GM18909 (cell line): ENCODE measurements around the gene VGLL4.

Experiments used
- ATAC-seq: cut with Tn5 transposase; IDR thresholded peaks from one replicate; pipeline ENCODE4 v1.9.1; 2021; ENCODE audit warnings: mild to moderate bottlenecking; ENCODE audit not compliant: unreplicated experiment, poor library complexity

The VGLL4 gene

DNA sequence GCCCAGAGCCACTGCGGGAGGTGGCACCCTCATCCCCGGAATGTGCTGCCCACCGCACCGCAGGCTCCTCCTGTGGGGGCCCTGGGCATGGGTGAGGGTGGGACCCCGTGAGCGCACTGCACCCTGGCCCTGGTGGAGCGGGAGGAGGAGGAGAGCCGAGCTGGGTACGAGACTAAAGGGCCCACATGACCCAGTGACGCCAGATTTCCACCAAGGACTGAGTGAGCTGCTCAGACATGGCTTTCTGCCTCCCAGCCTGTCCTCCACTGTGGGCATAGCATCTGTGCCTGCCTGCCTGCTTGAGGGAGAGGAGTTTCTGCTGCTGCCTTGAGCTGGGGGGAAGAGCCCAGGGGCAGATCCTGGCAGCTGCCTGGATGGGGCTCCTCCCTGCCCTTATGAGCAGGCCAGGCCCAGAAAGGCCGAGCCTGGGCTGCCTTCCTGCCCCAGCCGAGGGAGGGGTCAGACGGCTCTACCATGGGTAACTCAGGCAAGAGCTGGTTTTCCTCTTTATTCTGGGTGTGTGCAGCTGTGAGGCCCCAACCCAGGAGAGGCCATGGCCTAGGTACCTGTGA lies 88.4 kb downstream of the VGLL4 start:
- no peak for ATAC-seq

GRCh38 chr3:11554666-11555065 lies 89.0 kb downstream of the VGLL4 start:
- no peak for ATAC-seq

GRCh38 chr3:11554236-11554610 lies 89.5 kb downstream of the VGLL4 start:
- no peak for ATAC-seq

DNA sequence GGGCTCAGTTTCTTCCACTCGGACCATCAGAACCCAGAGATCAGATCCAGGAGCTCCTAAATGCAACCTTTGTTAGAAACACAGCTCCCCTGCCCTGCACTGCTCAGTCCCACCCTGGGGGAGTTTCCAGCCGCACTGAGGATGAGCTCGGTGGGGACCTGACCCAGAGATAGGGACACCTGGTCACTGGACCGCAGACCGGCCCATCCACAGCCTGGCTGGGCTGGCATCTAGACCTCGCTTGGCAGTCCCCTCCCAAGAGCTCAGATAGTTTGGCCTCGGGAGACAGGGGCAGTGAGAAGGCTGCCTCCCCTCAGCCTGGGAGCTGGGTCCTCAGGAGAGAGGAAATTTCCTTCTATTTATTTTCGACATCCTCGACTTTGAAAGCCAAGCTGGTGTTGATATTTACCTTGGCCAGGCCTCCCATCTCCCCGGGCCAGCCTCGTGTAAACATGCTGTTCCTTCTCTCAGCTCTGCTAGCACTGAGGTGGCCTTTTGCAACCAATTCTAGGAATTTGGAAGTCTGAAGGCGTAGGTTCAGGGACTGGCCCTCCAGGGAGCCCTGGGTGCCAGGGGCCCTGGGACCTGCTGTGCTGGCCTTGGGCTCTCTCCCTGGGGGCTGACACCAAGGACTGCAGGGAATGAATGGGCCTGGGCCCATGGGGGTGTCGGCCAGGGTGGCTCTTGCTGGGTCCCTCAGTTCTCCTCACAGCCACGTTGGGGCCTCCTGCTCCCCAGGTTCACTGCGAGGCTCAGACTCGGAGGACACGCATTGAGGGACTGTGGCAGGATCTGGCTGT lies 90.1 kb downstream of the VGLL4 start:
- no peak for ATAC-seq

GRCh38 chr3:11552289-11553264 lies 91.1 kb downstream of the VGLL4 start:
- no peak for ATAC-seq

GRCh38 chr3:11551036-11551435 lies 92.7 kb downstream of the VGLL4 start:
- no peak for ATAC-seq

- no peak for ATAC-seq
Observed at GRCh38 chr3:11549580-11550140, 94.1 kb downstream of the VGLL4 start.

- ATAC-seq: no peak
Observed at GRCh38 chr3:11548721-11549131, 95.0 kb downstream of the VGLL4 start.

DNA sequence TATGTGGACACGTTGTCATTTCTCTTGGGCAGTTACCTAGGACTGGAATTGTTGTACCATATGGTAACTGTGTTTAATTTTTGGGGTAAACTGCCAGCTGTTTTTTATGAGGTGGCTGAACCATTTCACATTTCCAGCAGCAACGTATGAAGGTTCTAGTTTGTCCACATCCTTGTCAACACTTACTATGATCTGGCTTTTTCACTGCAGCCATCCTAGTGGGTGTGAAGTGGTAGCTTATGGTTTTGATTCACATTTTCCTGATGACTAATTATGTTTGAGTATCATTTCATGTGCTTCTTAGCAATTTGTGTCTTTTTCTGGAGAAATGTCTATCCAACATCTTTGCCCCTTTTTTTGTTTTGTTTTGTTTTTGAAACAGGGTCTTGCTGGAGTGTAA lies 96.2 kb downstream of the VGLL4 start:
- no peak for ATAC-seq

DNA sequence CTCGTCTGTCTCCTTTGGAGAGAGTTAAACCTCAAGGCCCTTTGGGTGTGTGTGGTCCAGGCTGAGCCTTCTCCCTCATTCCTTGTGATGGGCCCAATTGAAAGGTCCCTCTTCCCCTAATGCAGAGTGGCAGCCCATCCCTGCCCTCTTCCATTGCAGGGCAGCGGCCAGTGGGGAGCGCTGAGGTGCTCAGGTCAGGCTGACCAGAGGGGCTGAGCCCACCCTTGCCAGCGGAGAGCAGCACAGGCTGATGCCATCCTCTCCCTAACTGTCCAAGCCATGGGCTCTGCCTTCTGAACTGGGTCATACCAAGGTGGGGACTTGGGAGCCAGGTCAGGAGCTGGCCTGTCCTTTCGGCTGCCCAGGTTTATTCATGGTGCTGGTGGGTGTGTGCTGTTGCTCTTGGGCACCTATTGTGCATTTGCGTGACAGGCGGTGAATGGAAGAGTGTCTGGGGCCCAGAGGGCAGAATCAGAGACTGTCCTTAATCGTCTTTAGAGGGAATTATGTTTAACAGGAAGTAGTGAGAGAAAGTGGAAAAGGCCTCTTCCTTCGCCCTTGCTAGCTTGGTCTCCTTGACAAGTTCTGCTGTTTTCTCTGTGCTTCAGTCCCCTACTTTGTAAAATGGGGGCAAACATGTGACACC lies 96.9 kb downstream of the VGLL4 start:
- ATAC-seq: no peak

- no peak for ATAC-seq
Observed at GRCh38 chr3:11545186-11545851, 98.4 kb downstream of the VGLL4 start.

GRCh38 chr3:11544412-11545181 lies 99.1 kb downstream of the VGLL4 start:
- ATAC-seq: no peak

- no peak for ATAC-seq
Observed at GRCh38 chr3:11543948-11544387, 99.7 kb downstream of the VGLL4 start.

DNA sequence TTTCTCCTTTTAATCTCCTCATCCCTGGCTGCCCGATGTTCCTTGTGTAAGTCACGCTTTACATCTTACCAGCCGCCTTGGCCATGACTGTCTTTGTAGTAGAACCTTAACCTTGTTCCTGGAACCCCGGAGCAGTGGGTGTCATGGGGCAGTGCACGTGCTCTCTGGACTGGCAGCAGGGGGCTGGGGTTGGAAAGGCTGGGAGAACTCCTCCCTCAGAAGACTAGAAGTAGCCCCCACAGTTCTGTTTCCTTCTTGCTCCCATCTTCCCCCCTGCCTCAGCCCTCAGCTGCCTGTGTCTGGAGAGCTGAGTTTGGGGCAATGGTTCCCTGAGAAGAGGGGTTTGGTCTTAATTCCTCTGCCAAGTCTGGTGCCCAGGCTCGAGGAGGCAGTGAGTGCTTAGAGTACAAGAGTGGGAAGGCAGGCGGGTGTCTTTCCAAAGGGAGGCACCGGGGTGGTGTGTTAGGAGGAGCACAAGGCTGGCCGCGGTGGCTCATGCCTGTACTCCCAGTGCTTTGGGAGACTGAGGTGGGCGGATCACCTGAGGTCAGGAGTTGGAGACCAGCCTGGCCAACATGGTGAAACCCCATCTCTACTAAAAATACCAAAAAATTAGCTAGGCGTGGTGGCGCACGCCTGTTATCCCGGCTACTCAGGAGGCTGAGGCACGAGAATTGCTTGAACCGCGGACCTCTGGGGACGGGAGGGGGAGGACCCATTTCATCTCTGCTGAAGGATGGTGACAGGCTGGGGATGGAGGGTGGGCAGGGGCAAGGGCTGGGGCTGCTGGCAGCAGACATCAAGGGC lies 100.4 kb downstream of the VGLL4 start:
- no peak for ATAC-seq

DNA sequence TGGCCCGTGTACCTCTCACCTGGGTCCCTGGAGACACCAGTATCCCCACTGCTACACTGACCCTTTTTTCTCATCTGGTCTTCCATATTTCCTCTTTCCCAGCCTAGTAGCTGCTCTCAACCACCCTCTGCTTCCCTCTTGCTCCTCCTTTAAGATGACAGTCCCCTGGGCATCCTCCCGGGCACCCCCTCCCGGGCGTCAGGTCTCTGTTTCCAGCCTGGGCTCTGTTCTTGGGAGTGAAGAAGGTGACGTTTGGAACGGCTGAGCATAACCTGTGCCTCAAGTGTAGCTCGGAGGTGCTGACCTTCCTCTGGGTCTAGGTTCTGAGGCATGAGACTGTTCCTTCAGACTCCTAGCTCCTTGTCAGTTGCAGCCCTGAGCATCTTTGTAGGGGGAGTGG lies 101.2 kb downstream of the VGLL4 start:
- no peak for ATAC-seq

DNA sequence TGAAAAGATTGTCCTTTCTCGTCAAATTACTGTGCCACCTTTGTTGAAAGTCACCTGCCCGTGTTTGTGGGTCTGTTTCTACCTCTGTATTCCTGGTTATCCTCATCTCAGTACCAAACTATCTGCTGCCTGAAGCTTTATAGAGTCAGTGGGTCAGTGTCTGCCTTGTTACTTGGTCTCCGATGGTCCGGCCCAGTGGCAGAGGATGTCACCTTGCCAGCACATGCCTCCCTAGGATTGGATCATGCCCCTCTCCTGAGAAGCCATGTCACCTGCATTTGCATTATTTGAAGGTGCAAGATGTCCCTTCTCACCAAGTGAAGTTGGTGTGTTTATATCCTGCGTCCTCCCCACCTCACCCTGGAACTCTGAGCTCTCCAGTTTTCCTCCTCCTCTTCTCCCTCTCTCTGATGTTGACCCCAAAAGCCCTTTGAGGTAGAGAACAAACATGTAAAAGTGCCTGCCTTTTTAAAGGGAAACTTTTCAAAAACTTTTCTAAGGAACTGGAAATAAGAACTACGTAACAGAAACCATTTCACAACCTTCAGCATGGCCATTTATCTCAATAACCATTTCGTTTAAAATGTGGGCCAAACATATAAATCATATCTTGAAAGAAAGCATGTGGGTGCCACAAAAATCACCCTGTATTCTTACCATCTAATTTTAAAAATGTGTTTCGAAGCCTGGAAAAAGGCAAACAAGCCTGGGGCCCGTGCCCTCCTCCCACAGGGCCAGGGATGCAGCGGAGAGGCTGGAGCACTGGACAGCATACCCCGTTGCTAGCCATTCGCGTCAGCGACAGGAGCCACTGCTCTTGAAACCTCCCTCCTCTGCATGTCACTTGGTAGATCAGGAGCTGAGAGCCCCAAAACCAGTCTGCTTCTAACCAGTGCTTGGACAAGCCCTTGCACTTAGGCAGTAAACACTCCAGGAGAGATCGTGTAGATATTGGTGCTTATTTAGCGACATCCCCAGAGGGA lies 102.1 kb downstream of the VGLL4 start:
- ATAC-seq: no peak

DNA sequence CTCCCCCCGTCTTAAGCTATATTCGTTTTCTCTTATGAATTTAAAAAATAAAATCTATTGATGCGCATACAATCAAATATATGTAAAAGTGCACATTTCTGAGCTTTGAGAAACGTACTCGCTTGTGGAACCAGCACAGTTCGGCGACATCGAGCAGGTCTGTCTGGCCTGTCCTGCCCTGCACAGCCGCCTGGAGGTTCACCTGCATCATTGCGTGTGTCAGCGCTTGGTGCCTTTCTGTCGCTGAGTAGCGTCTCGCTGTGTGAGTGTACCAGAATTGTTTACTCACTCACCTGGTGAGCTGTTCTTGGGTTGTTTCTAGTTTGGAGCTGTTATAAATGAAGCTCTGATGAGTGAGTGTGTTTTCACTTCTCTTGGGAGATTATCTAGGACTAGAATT lies 104.0 kb downstream of the VGLL4 start:
- ATAC-seq: no peak
